Ascending aorta (tissue), 2 donors: ENCODE results near the gene OFD1. TPM values are rescaled to one million over a fixed set of nuclear protein-coding genes. Genes with fewer than 3 reads are reported as not detected.
A peak's percentile ranks its signal among the peaks of the same experiment; 100 is the strongest.

Source experiments
- DNase-seq, 2 donors: peaks; one replicate each; pipeline ENCODE4 v3.0.0-alpha.2; 2019; ENCODE audit warnings: low spot score in 2 of 2
- H3K27ac ChIP-seq, 2 donors: fragments of 200-600 bp; sonication (generic); one replicate each; pipeline ENCODE4 v1.5.1; 2016 to 2017; ENCODE audit warnings: mild to moderate bottlenecking in 1 of 2
- H3K27me3 ChIP-seq: fragments of 200-600 bp; sonication (generic); one replicate; pipeline ENCODE4 v1.5.1; 2017
- H3K36me3 ChIP-seq, 2 donors: fragments of 200-600 bp; sonication (generic); one replicate each; pipeline ENCODE4 v1.5.1; 2016
- H3K4me1 ChIP-seq, 2 donors: fragments of 200-600 bp; sonication (generic); one replicate each; pipeline ENCODE4 v1.5.1; 2016 to 2017; ENCODE audit warnings: mild to moderate bottlenecking in 1 of 2
- H3K4me3 ChIP-seq, 2 donors: fragments of 200-600 bp; sonication (generic); one replicate each; pipeline ENCODE4 v1.5.1; 2016 to 2017; ENCODE audit warnings: mild to moderate bottlenecking in 1 of 2
- H3K9me3 ChIP-seq, 2 donors: fragments of 200-600 bp; sonication (generic); one replicate each; pipeline ENCODE4 v1.5.1; 2016
- intact Hi-C: fragments of 100-400 bp; cut with DNase I; formaldehyde crosslinking; loops from one replicate; pipeline ENCODE4 v1.15.1; 2023
- total RNA-seq: library from RNA; depleted of rRNA; stranded (reverse); fragments of >200 nt; gene quantifications from one replicate; pipeline ENCODE4 v1.1.0, GENCODE V29; 2016
- TF ChIP-seq, protein P1 (sequence below), 3 experiments: fragments of 200-600 bp in 2 of 3; fragments of 450-650 bp in 1 of 3; sonication (generic) in 2 of 3; IDR thresholded peaks; one replicate each; pipeline ENCODE4 v1.5.1; 2016 to 2019; ENCODE audit warnings: antibody characterized with exemption in 3 of 3, mild to moderate bottlenecking in 1 of 3, moderate library complexity in 1 of 3

Gene OFD1
- total RNA-seq, 1 donor from 2014 or later = 8.4 TPM

- Histone ChIP-seq H3K9me3 (no peaks in the 10 kb centered on the region), H3K27me3 (no peaks in the 10 kb centered on the region), H3K4me1 (no peaks in the 10 kb centered on the region), H3K4me3 (peak within 1 kb of the TSS; percentile 8 to 30), H3K36me3 (no peaks in the 10 kb centered on the region), H3K27ac (no peak within 1 kb of the TSS)
- TF ChIP-seq, protein P1, sequence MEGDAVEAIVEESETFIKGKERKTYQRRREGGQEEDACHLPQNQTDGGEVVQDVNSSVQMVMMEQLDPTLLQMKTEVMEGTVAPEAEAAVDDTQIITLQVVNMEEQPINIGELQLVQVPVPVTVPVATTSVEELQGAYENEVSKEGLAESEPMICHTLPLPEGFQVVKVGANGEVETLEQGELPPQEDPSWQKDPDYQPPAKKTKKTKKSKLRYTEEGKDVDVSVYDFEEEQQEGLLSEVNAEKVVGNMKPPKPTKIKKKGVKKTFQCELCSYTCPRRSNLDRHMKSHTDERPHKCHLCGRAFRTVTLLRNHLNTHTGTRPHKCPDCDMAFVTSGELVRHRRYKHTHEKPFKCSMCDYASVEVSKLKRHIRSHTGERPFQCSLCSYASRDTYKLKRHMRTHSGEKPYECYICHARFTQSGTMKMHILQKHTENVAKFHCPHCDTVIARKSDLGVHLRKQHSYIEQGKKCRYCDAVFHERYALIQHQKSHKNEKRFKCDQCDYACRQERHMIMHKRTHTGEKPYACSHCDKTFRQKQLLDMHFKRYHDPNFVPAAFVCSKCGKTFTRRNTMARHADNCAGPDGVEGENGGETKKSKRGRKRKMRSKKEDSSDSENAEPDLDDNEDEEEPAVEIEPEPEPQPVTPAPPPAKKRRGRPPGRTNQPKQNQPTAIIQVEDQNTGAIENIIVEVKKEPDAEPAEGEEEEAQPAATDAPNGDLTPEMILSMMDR (IDR thresholded peaks at IDR 0.05) = no peak
- DNase-seq = no peak
- intact Hi-C loops = no loop called here
Observed at GRCh38 chrX:13816643-13817627, 82.4 kb downstream of the OFD1 start, which contains the start of gene GPM6B. Gene GPM6B, minus strand, starts transcription at chrX:13817093. Its CDS starts 189 bp downstream, at chrX:13816904.

Other genes with a start within 250 kb of the OFD1 start
- gene EGFL6, start 165.1 kb upstream of the OFD1 start, total RNA-seq = not detected
- 4.5 TPM for gene TCEANC, start 81.6 kb upstream of the OFD1 start, total RNA-seq
- gene RAB9A, start 45.6 kb upstream of the OFD1 start, total RNA-seq = 1.5 TPM
- 8.0 TPM for gene TRAPPC2, start 128 bp upstream of the OFD1 start, total RNA-seq
- 18.6 TPM for gene GPM6B, start 82.3 kb downstream of the OFD1 start, total RNA-seq